Small intestine (tissue), 7 donors: ENCODE results near the gene ZNF462. TPM values are rescaled to one million over a fixed set of nuclear protein-coding genes. Genes with fewer than 3 reads are reported as not detected.

Experiments used
- DNase-seq, 2 donors: peaks; one replicate each; pipeline versions ENCODE4 v3.0.0 to v3.0.0-alpha.2; 2013
- FAIRE-seq: peaks from 2 replicates; lab custom pipeline; 2012; peaks lifted over from hg19 to GRCh38; lab: Jason Lieb, UNC
- H3K27ac ChIP-seq, 3 donors: one replicate each; pipeline ENCODE4 v1.5.1; 2013; ENCODE audit warnings: low read length in 2 of 3, mild to moderate bottlenecking in 2 of 3, control low read depth in 1 of 3, inconsistent platforms in 1 of 3, low read depth in 1 of 3, moderate library complexity in 1 of 3
- H3K27me3 ChIP-seq, 3 donors: one replicate each; pipeline ENCODE4 v1.6.1; 2013; ENCODE audit warnings: low read length in 3 of 3, inconsistent platforms in 1 of 3; ENCODE audit not compliant: control insufficient read depth in 3 of 3, insufficient read depth in 3 of 3
- H3K36me3 ChIP-seq, 3 donors: one replicate each; pipeline ENCODE4 v1.6.1; 2013; ENCODE audit warnings: low read length in 3 of 3, inconsistent platforms in 1 of 3, low read depth in 1 of 3, mild to moderate bottlenecking in 1 of 3, moderate library complexity in 1 of 3; ENCODE audit not compliant: control insufficient read depth in 3 of 3, insufficient read depth in 2 of 3
- H3K4me1 ChIP-seq, 3 donors: one replicate each; pipeline ENCODE4 v1.6.1; 2013; ENCODE audit warnings: low read length in 2 of 3, inconsistent platforms in 1 of 3, low read depth in 1 of 3, mild to moderate bottlenecking in 1 of 3, moderate library complexity in 1 of 3; ENCODE audit not compliant: control insufficient read depth in 3 of 3, insufficient read depth in 2 of 3
- H3K4me3 ChIP-seq, 3 donors: one replicate each; pipeline ENCODE4 v1.5.1; 2013; ENCODE audit warnings: low read length in 3 of 3, control low read depth in 1 of 3, inconsistent platforms in 1 of 3, low read depth in 1 of 3, mild to moderate bottlenecking in 1 of 3, moderate library complexity in 1 of 3
- H3K9me3 ChIP-seq, 2 donors: one replicate each; pipeline ENCODE4 v1.6.1; 2013; ENCODE audit warnings: low read depth in 1 of 2, low read length in 1 of 2; ENCODE audit not compliant: control insufficient read depth in 2 of 2, insufficient read depth in 1 of 2
- WGBS, 3 donors: extraction: QIAGEN DNeasy Blood & Tissue Kit; methylation state at CpG; one replicate each; pipeline ENCODE4 v1.1.7; 2013; 5-methylcytosine and 5-hydroxymethylcytosine counted together
- polyA plus RNA-seq, 4 donors: library from polyadenylated mRNA; stranded (reverse) in 3 of 4; unstranded in 1 of 4; fragments of 200-250 nt in 3 of 4; fragments of 120-200 nt in 1 of 4; gene quantifications; one replicate each; pipeline versions ENCODE4 v1.2.1 to v1.2.3, GENCODE V29; 2013
- donor health status: healthy with polysubstance abuse.
- donor health status: control.
- donor health status: control.
- donor health status: Bipolar disorder and iron deficiency.
- donor health status: healthy.

ZNF462 gene
- polyA plus RNA-seq, 4 donors: 0.54 to 13.0 (median 3.3) TPM

GRCh38 chr9:106868087-106868486, 5.1 kb downstream of the ZNF462 start:
- Histone ChIP-seq H3K36me3 (no peaks in the 10 kb centered on the region), H3K9me3 (no peaks in the 10 kb centered on the region), H3K4me1 (peaks cover 0 to 14% (median 0%) of the 10 kb centered on the region in 3 donors), H3K27ac (no peak overlapping the region), H3K27me3 (no peaks in the 10 kb centered on the region), H3K4me3 (no peak overlapping the region)
- no peak for FAIRE-seq
- DNase-seq: no peak
- 79 to 81% (median 79%) methylated on average over 1 of the region's 1 CpG for WGBS, 3 donors

- Histone ChIP-seq H3K27me3 (no peaks in the 10 kb centered on the region), H3K27ac (peak overlapping the region in 1 of 3 donors; percentile 7), H3K4me3 (no peak overlapping the region), H3K4me1 (peaks cover 0 to 14% (median 0%) of the 10 kb centered on the region in 3 donors), H3K36me3 (no peaks in the 10 kb centered on the region), H3K9me3 (no peaks in the 10 kb centered on the region)
- DNase-seq: no peak
- FAIRE-seq: no peak
- WGBS, 3 donors: 48 to 60% (median 58%) methylated on average over 5 of the region's 5 CpGs
Measured at GRCh38 chr9:106868565-106868964, 5.6 kb downstream of the ZNF462 start.

GRCh38 chr9:106869028-106869427, 6.1 kb downstream of the ZNF462 start:
- Histone ChIP-seq H3K9me3 (no peaks in the 10 kb centered on the region), H3K36me3 (no peaks in the 10 kb centered on the region), H3K27ac (no peak overlapping the region), H3K4me3 (no peak overlapping the region), H3K27me3 (no peaks in the 10 kb centered on the region), H3K4me1 (peaks cover 0 to 14% (median 0%) of the 10 kb centered on the region in 3 donors)
- FAIRE-seq: no peak
- no peak for DNase-seq
- WGBS, 3 donors: 65 to 82% (median 73%) methylated on average over 2 of the region's 2 CpGs

- no peak for DNase-seq
- Histone ChIP-seq H3K27ac (no peak overlapping the region), H3K4me1 (peaks cover 0 to 14% (median 0%) of the 10 kb centered on the region in 3 donors), H3K4me3 (no peak overlapping the region), H3K36me3 (no peaks in the 10 kb centered on the region), H3K27me3 (no peaks in the 10 kb centered on the region), H3K9me3 (no peaks in the 10 kb centered on the region)
- 29 to 32% (median 32%) methylated on average over 3 of the region's 3 CpGs for WGBS, 3 donors
- no peak for FAIRE-seq
Measured at GRCh38 chr9:106869458-106869857, 6.5 kb downstream of the ZNF462 start.

DNA sequence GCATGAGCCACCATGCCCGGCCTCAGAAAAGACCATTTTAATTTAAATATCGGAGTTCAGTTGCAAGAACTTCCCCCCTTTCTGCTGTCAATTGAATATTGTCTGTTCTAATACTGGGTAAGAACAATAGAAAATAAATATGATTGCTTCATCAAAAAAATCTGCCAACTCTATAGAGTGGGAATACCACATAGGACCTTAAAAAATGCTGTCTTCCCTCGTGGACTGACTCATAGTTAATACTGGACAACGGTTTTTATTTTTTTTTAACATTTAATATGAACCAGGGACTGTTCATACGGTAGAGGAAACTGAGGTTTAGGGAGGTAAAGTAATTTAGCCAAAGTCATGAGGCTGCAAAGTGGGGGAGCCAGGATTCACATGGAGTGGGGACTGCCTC, 9.7 kb downstream of the ZNF462 start:
- Histone ChIP-seq H3K27ac (no peak overlapping the region), H3K36me3 (no peaks in the 10 kb centered on the region), H3K4me3 (no peak overlapping the region), H3K27me3 (no peaks in the 10 kb centered on the region), H3K9me3 (no peaks in the 10 kb centered on the region), H3K4me1 (peaks cover 0 to 3% (median 2%) of the 10 kb centered on the region in 3 donors)
- DNase-seq (no peak), FAIRE-seq (no peak)
- 88 to 90% (median 88%) methylated on average over 5 of the region's 5 CpGs for WGBS, 3 donors

DNA sequence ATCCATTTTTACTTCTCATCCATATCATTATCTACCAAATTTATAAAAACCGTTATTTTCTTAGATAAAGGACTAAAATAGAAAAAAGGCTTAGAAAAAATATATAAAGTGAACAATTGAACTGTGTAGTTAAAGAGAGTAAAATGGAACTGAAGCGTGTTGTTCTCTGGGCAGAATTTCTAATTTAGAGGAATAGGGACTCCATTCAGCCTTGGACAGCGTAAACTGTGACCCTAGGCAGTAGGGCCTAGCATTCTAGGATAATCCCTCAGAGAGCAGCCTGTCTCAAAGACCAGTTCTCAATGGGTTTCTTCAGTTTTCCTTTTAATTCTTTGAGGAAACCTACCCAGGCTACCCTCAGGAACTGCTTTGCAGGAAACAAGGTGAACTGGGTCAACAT, 11.1 kb downstream of the ZNF462 start:
- no peak for FAIRE-seq
- H3K4me3 ChIP-seq: no peak overlapping the region
- no peak overlapping the region for H3K27ac ChIP-seq
- WGBS, 3 donors: 87% methylated on average over 3 of the region's 3 CpGs
- DNase-seq: no peak
- no peaks in the 10 kb centered on the region for H3K9me3 ChIP-seq
- peaks cover 0 to 10% (median 3%) of the 10 kb centered on the region in 3 donors for H3K4me1 ChIP-seq
- no peaks in the 10 kb centered on the region for H3K27me3 ChIP-seq
- H3K36me3 ChIP-seq: no peaks in the 10 kb centered on the region

DNA sequence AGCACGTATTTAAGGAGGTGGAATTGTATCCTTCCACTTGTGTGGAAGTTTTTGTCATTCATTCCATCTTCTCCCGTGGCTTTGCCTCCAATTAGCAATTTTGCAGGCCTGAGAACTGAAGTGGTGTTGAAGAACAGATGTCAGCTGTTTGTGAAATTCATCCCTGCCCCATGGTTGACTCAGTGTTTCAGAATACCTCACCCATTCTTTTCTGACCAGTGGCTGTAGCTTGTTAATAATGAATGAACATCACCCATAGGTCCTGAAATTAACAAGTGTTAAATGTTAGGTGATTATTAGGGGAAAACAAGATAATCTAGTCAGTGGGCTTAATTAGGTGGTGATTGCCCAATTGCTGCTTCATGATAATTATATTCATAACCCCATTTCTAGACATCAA, 11.7 kb downstream of the ZNF462 start:
- Histone ChIP-seq H3K9me3 (no peaks in the 10 kb centered on the region), H3K27ac (no peak overlapping the region), H3K36me3 (no peaks in the 10 kb centered on the region), H3K4me1 (peaks cover 0 to 11% (median 3%) of the 10 kb centered on the region in 3 donors), H3K27me3 (no peaks in the 10 kb centered on the region), H3K4me3 (no peak overlapping the region)
- FAIRE-seq (no peak), DNase-seq (no peak)
- WGBS, 3 donors: 72 to 80% (median 78%) methylated on average over 2 of the region's 2 CpGs

- H3K4me1 ChIP-seq: peaks cover 0 to 17% (median 3%) of the 10 kb centered on the region in 3 donors
- H3K27me3 ChIP-seq: no peaks in the 10 kb centered on the region
- DNase-seq: no peak
- WGBS, 3 donors: 51 to 56% (median 54%) methylated on average over 3 of the region's 3 CpGs
- H3K4me3 ChIP-seq: no peak overlapping the region
- H3K27ac ChIP-seq: no peak overlapping the region
- no peak for FAIRE-seq
- no peaks in the 10 kb centered on the region for H3K36me3 ChIP-seq
- no peaks in the 10 kb centered on the region for H3K9me3 ChIP-seq
Measured at GRCh38 chr9:106875529-106875928, 12.6 kb downstream of the ZNF462 start.

GRCh38 chr9:106877345-106877744, 14.4 kb downstream of the ZNF462 start:
- H3K27me3 ChIP-seq: no peaks in the 10 kb centered on the region
- no peak overlapping the region for H3K27ac ChIP-seq
- no peaks in the 10 kb centered on the region for H3K36me3 ChIP-seq
- WGBS, 3 donors: 92 to 95% (median 92%) methylated on average over 6 of the region's 6 CpGs
- DNase-seq (no peak), FAIRE-seq (no peak)
- no peaks in the 10 kb centered on the region for H3K9me3 ChIP-seq
- no peak overlapping the region for H3K4me3 ChIP-seq
- H3K4me1 ChIP-seq: peaks cover 3 to 27% (median 4%) of the 10 kb centered on the region in 3 donors
